Erythroblast (primary cell): ENCODE measurements around the gene GLI1.

Experiments used
- GATA1 ChIP-seq: IDR thresholded peaks from 2 replicates; pipeline ENCODE4 v1.6.1; 2011; ENCODE audit warnings: low read depth, mild to moderate bottlenecking, control low read depth, low read length, moderate library complexity
- POLR2A ChIP-seq: IDR thresholded peaks from 2 replicates; pipeline ENCODE4 v1.6.1; 2011; ENCODE audit warnings: mild to moderate bottlenecking, low read length

DNA sequence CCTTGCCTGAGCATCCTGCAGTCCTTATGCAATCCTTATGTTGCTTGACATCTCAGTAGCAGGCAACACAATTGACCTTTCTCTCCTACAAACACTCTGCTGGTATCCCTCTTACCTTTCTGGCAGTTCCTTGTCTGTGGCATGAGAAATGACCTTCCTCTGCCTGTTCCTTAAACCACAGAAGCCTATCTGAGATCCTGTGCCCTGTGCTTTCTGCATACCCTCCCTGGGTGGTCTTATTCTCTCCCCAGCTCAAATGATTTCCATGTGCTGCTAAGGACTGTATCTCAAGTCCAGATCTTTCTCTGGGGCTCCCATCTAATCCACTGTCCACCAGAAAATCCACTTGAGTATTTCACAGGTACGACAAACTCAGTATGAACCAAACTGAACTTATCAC is 22.1 kb downstream of the GLI1 start:
- no peak for TF ChIP-seq POLR2A
- no peak for TF ChIP-seq GATA1
